Left lung (tissue), 10 donors: Measurements from ENCODE around the gene DIAPH2. TPM values are rescaled to one million over a fixed set of nuclear protein-coding genes. Genes with fewer than 3 reads are reported as not detected.

Experiments
- ATAC-seq: fragments of 200-7000 bp; cut with Tn5 transposase; one replicate; pipeline ENCODE4 v1.9.1; 2020; ENCODE audit warnings: moderate library complexity
- DNase-seq, 4 donors: peaks; one replicate each; pipeline ENCODE4 v3.0.0-alpha.2; 2013 to 2020
- H3K27ac ChIP-seq, 2 donors: fragments of 200-600 bp; sonication (generic) in 1 of 2; one replicate each; pipeline versions ENCODE4 v1.5.0 to v1.8.0; 2020 to 2021
- H3K27me3 ChIP-seq, 2 donors: fragments of 200-600 bp; sonication (generic) in 1 of 2; one replicate each; pipeline versions ENCODE4 v1.5.0 to v1.8.0; 2020 to 2021
- H3K36me3 ChIP-seq, 2 donors: fragments of 200-600 bp; sonication (generic) in 1 of 2; one replicate each; pipeline versions ENCODE4 v1.5.0 to v1.8.0; 2020 to 2021
- H3K4me1 ChIP-seq, 2 donors: fragments of 200-600 bp; one replicate each; pipeline ENCODE4 v1.8.0; 2021
- H3K4me3 ChIP-seq, 2 donors: fragments of 200-600 bp; sonication (generic) in 1 of 2; one replicate each; pipeline versions ENCODE4 v1.5.0 to v1.8.0; 2020 to 2021; ENCODE audit warnings: mild to moderate bottlenecking in 1 of 2
- H3K9me3 ChIP-seq, 2 donors: fragments of 200-600 bp; sonication (generic) in 1 of 2; one replicate each; pipeline versions ENCODE4 v1.5.0 to v1.8.0; 2020 to 2021
- CTCF ChIP-seq, 2 donors: fragments of 200-600 bp; sonication (generic) in 1 of 2; IDR thresholded peaks; one replicate each; pipeline versions ENCODE4 v1.5.0 to v1.8.0; 2021; ENCODE audit warnings: antibody characterized with exemption in 2 of 2
- intact Hi-C, 2 donors: fragments of 100-400 bp; cut with DNase I; formaldehyde crosslinking; loops; one replicate each; pipeline versions ENCODE4 v1.11.2 to v1.14.2; 2022
- polyA plus RNA-seq, 6 donors: library from polyadenylated mRNA; unstranded; fragments of 120-200 nt; gene quantifications; one replicate each; pipeline ENCODE4 v1.2.1, GENCODE V29; 2013; ENCODE audit not compliant: insufficient read length in 6 of 6
- total RNA-seq, 2 donors: library from RNA; stranded (reverse); fragmentation: NEBNext Ultra II Directional; extraction: Animal tissue kit (Norgen Biotek cat#: 25700); gene quantifications; one replicate each; pipeline ENCODE4 v1.2.1, GENCODE V29; 2021
- donor health status: DM: no; HTN: yes; CAD: no.
- donor health status: DM: no; HTN: no; CAD: no.

DIAPH2 gene
- total and polyA plus RNA-seq, 8 donors = 14.6 to 34.1 (median 16.4) TPM

GRCh38 chrX:97009391-97009790 is 324.7 kb downstream of the DIAPH2 start:
- H3K27ac ChIP-seq = no peak overlapping the region

GRCh38 chrX:97011540-97011939 is 326.9 kb downstream of the DIAPH2 start:
- H3K27ac ChIP-seq = no peak overlapping the region
- no peak for TF ChIP-seq CTCF (IDR thresholded peaks at IDR 0.05)
- no peak overlapping the region for H3K4me3 ChIP-seq
- no peaks in the 10 kb centered on the region for H3K9me3 ChIP-seq
- ATAC-seq (no peak), DNase-seq (peak in 1 of 4 donors; percentile 10)
- H3K27me3 ChIP-seq = no peaks in the 10 kb centered on the region
- H3K4me1 ChIP-seq = no peaks in the 10 kb centered on the region
- intact Hi-C loops = no loop called here
- H3K36me3 ChIP-seq = no peaks in the 10 kb centered on the region

More at GRCh38 chrX:97009391-97009790, 324.7 kb downstream of the DIAPH2 start:
- no peak for TF ChIP-seq CTCF (IDR thresholded peaks at IDR 0.05)
- DNase-seq (no peak), ATAC-seq (no peak)
- no peak overlapping the region for H3K4me3 ChIP-seq
- no peaks in the 10 kb centered on the region for H3K9me3 ChIP-seq
- no peaks in the 10 kb centered on the region for H3K36me3 ChIP-seq
- intact Hi-C loops = no loop called here
- H3K27me3 ChIP-seq = no peaks in the 10 kb centered on the region
- H3K4me1 ChIP-seq = no peaks in the 10 kb centered on the region

- no peak for DNase-seq
- H3K36me3 ChIP-seq = no peaks in the 10 kb centered on the region
- H3K4me1 ChIP-seq = no peaks in the 10 kb centered on the region
- no peak overlapping the region for H3K4me3 ChIP-seq
- no peak for TF ChIP-seq CTCF (IDR thresholded peaks at IDR 0.05)
- intact Hi-C loops = no loop called here
- H3K27me3 ChIP-seq = no peaks in the 10 kb centered on the region
- no peaks in the 10 kb centered on the region for H3K9me3 ChIP-seq
- no peak overlapping the region for H3K27ac ChIP-seq
- no peak for ATAC-seq
Measured at GRCh38 chrX:97016106-97016505, 331.5 kb downstream of the DIAPH2 start.

GRCh38 chrX:97021680-97022079 is 337.0 kb downstream of the DIAPH2 start:
- no peak overlapping the region for H3K4me3 ChIP-seq
- no peaks in the 10 kb centered on the region for H3K4me1 ChIP-seq
- no peaks in the 10 kb centered on the region for H3K36me3 ChIP-seq
- DNase-seq = no peak
- no peaks in the 10 kb centered on the region for H3K9me3 ChIP-seq
- no peak for TF ChIP-seq CTCF (IDR thresholded peaks at IDR 0.05)
- intact Hi-C loops = no loop called here
- no peak for ATAC-seq
- no peak overlapping the region for H3K27ac ChIP-seq
- no peaks in the 10 kb centered on the region for H3K27me3 ChIP-seq

GRCh38 chrX:97026406-97026805 is 341.8 kb downstream of the DIAPH2 start:
- ATAC-seq = no peak
- Histone ChIP-seq H3K4me1 (no peaks in the 10 kb centered on the region), H3K27me3 (no peaks in the 10 kb centered on the region), H3K27ac (no peak overlapping the region), H3K36me3 (no peaks in the 10 kb centered on the region), H3K9me3 (no peaks in the 10 kb centered on the region), H3K4me3 (no peak overlapping the region)
- intact Hi-C loops = no loop called here
- DNase-seq = no peak
- no peak for TF ChIP-seq CTCF (IDR thresholded peaks at IDR 0.05)
